Tibial nerve (tissue), 4 donors: ENCODE results near the gene MSANTD1. TPM values are rescaled to one million over a fixed set of nuclear protein-coding genes. Genes with fewer than 3 reads are reported as not detected.

Experiments used
- DNase-seq, 2 donors: peaks; one replicate each; pipeline ENCODE4 v3.0.0-alpha.2; 2019; ENCODE audit warnings: low spot score in 2 of 2
- H3K27ac ChIP-seq, 4 donors: fragments of 200-600 bp; sonication (generic) in 3 of 4; one replicate each; pipeline ENCODE4 v1.5.1; 2017 to 2019; ENCODE audit warnings: mild to moderate bottlenecking in 1 of 4
- H3K27me3 ChIP-seq, 2 donors: fragments of 200-600 bp; sonication (generic) in 1 of 2; one replicate each; pipeline versions ENCODE4 v1.5.1 to v1.6.0; 2017 to 2019
- H3K36me3 ChIP-seq, 3 donors: fragments of 200-600 bp; sonication (generic); one replicate each; pipeline ENCODE4 v1.5.1; 2018 to 2019
- H3K4me1 ChIP-seq, 4 donors: fragments of 200-600 bp; sonication (generic) in 3 of 4; one replicate each; pipeline ENCODE4 v1.5.1; 2017 to 2019
- H3K4me3 ChIP-seq, 4 donors: fragments of 200-600 bp; sonication (generic) in 3 of 4; one replicate each; pipeline ENCODE4 v1.5.1; 2017 to 2019; ENCODE audit warnings: mild to moderate bottlenecking in 1 of 4, moderate library complexity in 1 of 4
- H3K9me3 ChIP-seq, 4 donors: fragments of 200-600 bp; sonication (generic) in 3 of 4; one replicate each; pipeline ENCODE4 v1.5.1; 2017 to 2019
- CTCF ChIP-seq, 5 experiments: fragments of 200-600 bp in 3 of 5; fragments of 450-650 bp in 2 of 5; sonication (generic) in 3 of 5; IDR thresholded peaks; one replicate each; pipeline ENCODE4 v1.5.1; 2016 to 2019; ENCODE audit warnings: antibody characterized with exemption in 5 of 5, mild to moderate bottlenecking in 3 of 5, moderate library complexity in 2 of 5
- EP300 ChIP-seq, 2 donors: sonication (generic); formaldehyde crosslinking; IDR thresholded peaks; one replicate each; pipeline ENCODE4 v1.6.1; 2017; ENCODE audit warnings: antibody characterized with exemption in 2 of 2, mild to moderate bottlenecking in 1 of 2
- POLR2A ChIP-seq, 2 donors: fragments of 450-650 bp; IDR thresholded peaks; one replicate each; pipeline ENCODE4 v1.6.1; 2017; ENCODE audit warnings: antibody characterized with exemption in 2 of 2, mild to moderate bottlenecking in 2 of 2, moderate library complexity in 2 of 2
- WGBS, 2 donors: methylation state at CpG; one replicate each; pipeline ENCODE4 v1.1.5; 2018; 5-methylcytosine and 5-hydroxymethylcytosine counted together
- total RNA-seq, 4 donors: library from RNA; depleted of rRNA; stranded (reverse); fragments of >200 nt; gene quantifications; one replicate each; pipeline ENCODE4 v1.1.0, GENCODE V29; 2016

MSANTD1 gene
- total RNA-seq, 4 donors from 2014 or later, result 1.2 to 2.0 (median 1.4) TPM

DNA sequence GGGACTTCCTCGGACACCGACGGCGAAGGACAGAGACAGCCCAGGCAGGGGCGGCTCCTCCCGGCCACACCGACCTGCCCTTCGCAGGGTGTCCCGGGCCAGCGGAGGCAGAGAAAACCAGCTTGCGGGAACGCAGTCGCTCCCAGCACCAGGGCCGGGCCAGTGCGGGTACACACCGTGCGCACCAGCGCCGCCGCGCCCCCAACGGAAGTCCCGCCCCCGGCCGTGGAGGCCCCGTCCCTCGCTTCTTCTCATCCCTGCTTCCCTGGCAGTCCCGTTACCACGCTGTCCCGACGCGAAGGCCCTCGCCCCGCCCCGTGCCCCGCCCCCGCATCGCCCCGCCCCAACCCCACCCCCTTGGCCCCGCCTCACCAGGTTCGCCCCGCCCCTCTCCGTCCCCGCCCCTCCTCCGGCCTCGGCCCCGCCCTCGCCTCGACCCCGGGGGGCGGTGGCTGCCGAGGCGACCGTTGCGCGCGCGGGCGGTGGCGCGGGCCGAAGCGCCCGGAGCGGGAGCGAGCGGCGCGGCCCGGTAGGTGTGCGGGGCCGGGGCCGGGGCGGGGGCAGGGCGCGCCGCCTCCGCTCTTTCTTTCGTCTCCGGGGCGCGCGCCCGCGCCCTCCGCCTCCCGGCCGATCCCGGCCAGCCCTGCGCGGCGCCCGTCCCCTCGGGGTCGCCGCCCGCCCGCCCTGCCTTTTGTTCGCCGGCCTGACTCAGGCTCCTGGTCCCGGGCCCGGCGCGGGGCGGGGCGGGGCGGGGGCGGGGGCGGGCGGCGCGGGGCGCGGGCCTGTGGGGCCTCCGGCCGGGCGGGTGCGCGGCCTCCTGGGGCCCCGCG is 43.8 kb downstream of the MSANTD1 start, which contains the start of gene RGS12:
Gene RGS12, plus strand, starts transcription at position 451 of the 830 bp plus-strand sequence. CDS start 23,150 bp downstream, outside the sequence.
- Histone ChIP-seq H3K36me3 (peaks cover 0 to 7% (median 0%) of the 10 kb centered on the region in 3 donors), H3K27ac (peak within 1 kb of the TSS; percentile 91 to 99 (median 96)), H3K4me1 (peaks cover 0 to 31% (median 15%) of the 10 kb centered on the region in 4 donors), H3K4me3 (peak within 1 kb of the TSS; percentile 70 to 97 (median 90)), H3K9me3 (peaks cover 0 to 17% (median 0%) of the 10 kb centered on the region in 4 donors), H3K27me3 (peaks cover 0 to 9% of the 10 kb centered on the region in 2 donors)
- WGBS, 2 donors, result 0 to 1% methylated on average over 7 to 63 of the region's 121 CpGs
- peak; percentile 87 to 90 for DNase-seq
- TF ChIP-seq EP300 (IDR thresholded peaks at IDR 0.05), result peak; percentile 34 to 92
- TF ChIP-seq POLR2A (IDR thresholded peaks at IDR 0.05), result peak; percentile 74 to 87
- TF ChIP-seq CTCF (IDR thresholded peaks at IDR 0.05), result no peak

DNA sequence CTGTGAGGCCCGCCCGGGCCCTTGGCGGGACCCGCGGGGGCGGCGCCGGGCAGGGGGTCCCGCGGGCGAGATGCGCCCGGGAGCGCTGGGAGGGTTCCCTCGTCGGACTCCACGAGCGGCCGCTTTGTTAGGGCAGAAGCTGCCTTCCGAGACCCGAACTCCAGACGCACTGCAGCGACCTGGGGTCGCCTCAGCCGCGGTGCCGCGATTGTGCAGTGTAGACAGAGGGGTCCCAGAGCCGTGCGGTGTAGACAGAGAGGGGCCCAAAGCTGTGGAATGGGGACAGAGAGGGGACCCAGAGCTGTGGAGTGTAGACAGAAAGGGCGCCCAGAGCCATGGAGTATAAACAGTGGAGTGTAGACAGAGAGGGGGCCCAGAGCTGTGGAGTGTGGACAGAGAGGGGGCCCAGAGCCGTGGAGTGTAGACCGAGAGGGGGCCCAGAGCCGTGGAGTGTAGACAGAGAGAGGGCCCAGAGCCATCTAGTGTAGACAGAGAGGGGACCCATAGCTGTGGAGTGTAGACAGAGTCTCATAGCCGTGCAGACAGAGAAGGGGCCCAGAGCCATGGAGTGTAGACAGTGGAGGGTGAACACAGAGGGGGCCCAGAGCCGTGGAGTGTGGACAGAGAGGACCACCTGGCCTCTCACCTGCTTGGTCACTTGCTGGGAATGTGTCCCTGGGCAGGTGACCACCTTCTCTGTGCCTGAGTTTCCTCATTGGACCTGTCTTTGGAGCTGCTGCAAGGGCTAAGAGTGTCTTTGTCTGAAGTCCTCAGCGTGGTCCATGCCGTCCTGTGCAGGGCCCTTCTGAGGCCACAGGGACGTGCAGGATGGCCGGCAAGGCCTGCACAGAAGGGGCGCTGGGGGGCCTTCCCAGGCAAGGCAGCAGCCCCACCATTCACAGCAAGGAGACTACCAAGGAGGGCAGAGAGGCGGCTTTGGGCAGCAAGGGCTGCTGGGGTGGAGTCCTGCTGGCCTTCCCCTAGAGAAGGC is 44.7 kb downstream of the MSANTD1 start:
- H3K27me3 ChIP-seq, result peaks cover 0 to under 1% of the 10 kb centered on the region in 2 donors
- H3K4me1 ChIP-seq, result peaks cover 0 to 27% (median 15%) of the 10 kb centered on the region in 4 donors
- H3K9me3 ChIP-seq, result peaks cover 0 to 20% (median 0%) of the 10 kb centered on the region in 4 donors
- WGBS, 2 donors, result 14 to 21% methylated on average over 28 to 31 of the region's 42 CpGs
- DNase-seq, result no peak
- peaks cover 0 to 7% (median 0%) of the 10 kb centered on the region in 3 donors for H3K36me3 ChIP-seq
- peak overlapping the region; percentile 39 to 97 (median 60) for H3K4me3 ChIP-seq
- TF ChIP-seq CTCF (IDR thresholded peaks at IDR 0.05) (no peak), EP300 (IDR thresholded peaks at IDR 0.05) (no peak), POLR2A (IDR thresholded peaks at IDR 0.05) (no peak)
- peak overlapping the region; percentile 80 to 99 (median 92) for H3K27ac ChIP-seq

DNA sequence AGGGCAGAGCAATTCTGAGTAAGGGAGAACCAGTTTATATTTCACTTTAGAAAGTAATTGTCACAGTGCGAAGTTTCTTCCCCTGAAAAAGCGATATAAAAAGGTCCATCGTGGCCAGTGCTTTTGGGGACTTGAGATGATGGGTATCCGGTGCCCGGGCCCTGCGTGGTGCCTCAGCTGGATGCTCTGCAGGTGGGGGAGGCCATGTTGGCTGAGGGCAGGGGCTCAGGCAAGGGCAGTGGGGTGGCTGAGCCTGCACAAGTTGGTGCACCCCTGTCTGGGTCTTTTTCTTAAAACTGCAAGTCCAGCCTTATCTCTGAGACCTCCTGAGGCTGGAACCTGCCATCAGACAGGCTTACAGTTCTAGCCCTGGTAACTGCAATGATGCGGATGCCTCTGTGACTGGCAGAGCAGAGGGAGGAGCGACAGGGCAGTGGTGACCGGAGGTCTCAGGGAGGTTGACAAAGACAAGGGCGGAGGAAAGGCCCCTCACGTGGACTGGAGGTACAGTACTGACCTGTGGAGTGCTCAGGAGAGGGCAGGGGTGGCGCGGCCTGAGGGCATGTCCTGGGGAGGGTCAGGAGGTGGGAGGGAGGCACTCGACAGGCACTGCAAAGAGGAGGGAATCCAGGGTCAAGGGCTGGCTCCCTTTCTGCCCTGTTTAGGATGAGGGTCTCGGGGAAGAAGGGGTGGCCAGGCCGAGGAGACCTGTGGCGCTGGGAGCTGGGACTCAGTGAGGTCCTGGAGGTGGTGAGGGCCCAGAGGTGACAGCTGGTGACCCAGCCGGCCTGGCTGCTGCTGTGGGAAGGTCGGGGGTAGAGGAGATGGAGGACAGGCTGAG is 45.7 kb downstream of the MSANTD1 start:
- TF ChIP-seq EP300 (IDR thresholded peaks at IDR 0.05), result no peak
- no peak for TF ChIP-seq CTCF (IDR thresholded peaks at IDR 0.05)
- TF ChIP-seq POLR2A (IDR thresholded peaks at IDR 0.05), result no peak
- H3K4me3 ChIP-seq, result no peak overlapping the region

DNA sequence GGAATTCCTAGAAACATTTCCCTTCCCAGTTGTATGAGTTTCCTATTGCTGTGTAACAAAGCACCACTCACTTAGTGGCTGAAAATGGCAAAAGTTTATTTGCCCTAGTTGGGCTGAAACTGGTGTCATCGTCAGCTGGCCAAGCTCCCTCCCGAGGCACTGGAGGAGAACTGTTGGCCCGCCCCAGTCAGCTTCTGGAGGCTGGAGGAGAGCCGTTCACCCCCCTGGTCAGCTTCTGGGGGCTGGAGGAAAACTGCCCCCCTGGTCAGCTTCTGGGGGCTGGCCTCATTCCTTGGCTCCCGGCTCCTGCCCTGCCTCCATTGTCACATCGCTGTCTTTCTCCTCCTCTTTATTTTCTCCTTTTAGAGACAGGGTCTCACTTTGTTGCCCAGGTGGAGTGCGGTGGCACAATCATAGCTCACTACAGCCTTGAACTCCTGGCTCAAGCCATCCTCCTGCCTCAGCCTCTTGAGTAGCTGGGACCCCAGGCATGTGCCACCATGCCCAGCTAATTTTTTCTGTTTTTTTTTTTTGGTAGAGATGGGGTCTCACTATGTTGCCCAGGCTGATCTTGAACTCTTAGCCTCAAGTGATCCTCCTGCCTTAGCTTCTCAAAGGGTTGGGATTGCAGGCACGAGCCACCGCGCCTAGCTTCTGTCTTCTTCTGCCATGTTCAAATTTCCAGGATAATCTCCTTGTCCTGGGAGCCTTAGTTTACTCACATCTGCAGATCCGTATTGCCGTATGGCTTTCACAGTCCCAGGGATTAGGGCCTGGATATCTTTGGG is 47.1 kb downstream of the MSANTD1 start:
- DNase-seq, result no peak
- Histone ChIP-seq H3K27me3 (no peaks in the 10 kb centered on the region), H3K36me3 (peaks cover 0 to 7% (median 0%) of the 10 kb centered on the region in 3 donors), H3K4me1 (peaks cover 0 to 42% (median 14%) of the 10 kb centered on the region in 4 donors), H3K27ac (no peak overlapping the region), H3K4me3 (no peak overlapping the region), H3K9me3 (peaks cover 0 to 20% (median 0%) of the 10 kb centered on the region in 4 donors)
- TF ChIP-seq CTCF (IDR thresholded peaks at IDR 0.05), result no peak
- TF ChIP-seq EP300 (IDR thresholded peaks at IDR 0.05), result no peak
- TF ChIP-seq POLR2A (IDR thresholded peaks at IDR 0.05), result no peak
- 87% methylated on average over 12 of the region's 12 CpGs for WGBS, 2 donors

More for the DNA sequence above, 45.7 kb downstream of the MSANTD1 start:
- 82 to 87% methylated on average over 19 of the region's 19 CpGs for WGBS, 2 donors
- DNase-seq, result no peak
- H3K36me3 ChIP-seq, result peaks cover 0 to 7% (median 0%) of the 10 kb centered on the region in 3 donors
- H3K27me3 ChIP-seq, result no peaks in the 10 kb centered on the region
- H3K9me3 ChIP-seq, result peaks cover 0 to 20% (median 0%) of the 10 kb centered on the region in 4 donors
- H3K27ac ChIP-seq, result peak overlapping the region; percentile 80 to 99 (median 92)
- peaks cover 0 to 36% (median 15%) of the 10 kb centered on the region in 4 donors for H3K4me1 ChIP-seq
